HCT116 (cell line): Measurements from ENCODE around the gene THAP10. TPM values are rescaled to one million over a fixed set of nuclear protein-coding genes. Genes with fewer than 3 reads are reported as not detected.
A peak's percentile ranks its signal among the peaks of the same experiment; 100 is the strongest.

Experiments used
- ATAC-seq: fragments of 200-7000 bp; cut with Tn5 transposase; 2 replicates; pipeline ENCODE4 v1.9.1; 2020; ENCODE audit warnings: mild to moderate bottlenecking, moderate library complexity
- BruUV-seq: library from RNA; stranded (reverse); fragments of 400-500 nt; replicated peaks from 2 replicates; lab custom pipeline; 2021; lab: Mats Ljungman, UMichigan
- CTCF ChIA-PET: fragments of 300-600 bp; sonication (Branson Sonifier 250); formaldehyde crosslinking; loops from one replicate; lab custom pipeline; 2021; ENCODE audit warnings: antibody characterized with exemption; lab: Charles Lee
- POLR2A ChIA-PET: fragments of 300-600, 350-600 bp; sonication (Branson Sonifier 250); formaldehyde crosslinking; loops from one replicate; lab custom pipeline; 2021; ENCODE audit warnings: antibody characterized with exemption; lab: Charles Lee
- RAD21 ChIA-PET, 2 experiments: fragments of 300-600 bp; sonication (Branson Sonifier 250); formaldehyde crosslinking; loops; one replicate each; lab custom pipeline; 2023; ENCODE audit warnings: low total read pairs in 2 of 2; ENCODE audit not compliant: uncharacterized antibody in 2 of 2, unreplicated experiment in 2 of 2, low non-redundant PET in 1 of 2; lab: Charles Lee
- DNase-seq: peaks from one replicate; pipeline ENCODE4 v3.0.0-alpha.2; 2010; ENCODE audit warnings: low read depth, low spot score
- H2AFZ ChIP-seq: fragments of 200-600 bp; shearing (Covaris generic), sonication (generic); 2 replicates; pipeline ENCODE4 v1.6.1; 2017; ENCODE audit warnings: low read depth, mixed run types, mixed read lengths, antibody characterized with exemption, low read length; ENCODE audit not compliant: poor library complexity, severe bottlenecking
- H3K27ac ChIP-seq: 2 replicates; pipeline ENCODE4 v1.5.1; 2012; ENCODE audit warnings: low read depth, low read length
- H3K27me3 ChIP-seq: fragments of 200-600 bp; sonication (generic); 2 replicates; pipeline ENCODE4 v1.6.1; 2016; ENCODE audit warnings: mixed run types, low read length, mixed read lengths; ENCODE audit not compliant: insufficient read depth
- H3K36me3 ChIP-seq, 2 experiments: fragments of 200-500 bp in 1 of 2; fragments of 200-600 bp in 1 of 2; sonication (Bioruptor generic) in 1 of 2; sonication (generic) in 1 of 2; 2 replicates each; pipeline versions ENCODE4 v1.5.1 to v1.6.1; 2014 to 2016; ENCODE audit warnings: low read length in 2 of 2, inconsistent platforms in 1 of 2, mixed read lengths in 1 of 2, mixed run types in 1 of 2; ENCODE audit not compliant: insufficient read depth in 2 of 2, control insufficient read depth in 1 of 2
- H3K4me1 ChIP-seq, 2 experiments: fragments of 200-600 bp in 1 of 2; sonication (generic) in 1 of 2; 2 replicates each; pipeline versions ENCODE4 v1.5.1 to v1.6.1; 2012 to 2017; ENCODE audit warnings: low read length in 2 of 2, inconsistent platforms in 1 of 2, mild to moderate bottlenecking in 1 of 2, mixed read lengths in 1 of 2, mixed run types in 1 of 2, moderate library complexity in 1 of 2; ENCODE audit not compliant: insufficient read depth in 2 of 2, control insufficient read depth in 1 of 2
- H3K4me2 ChIP-seq: fragments of 200-600 bp; sonication (generic); 2 replicates; pipeline ENCODE4 v1.6.1; 2017; ENCODE audit warnings: mixed run types, low read length, mixed read lengths
- H3K4me3 ChIP-seq, 2 experiments: fragments of 200-600 bp in 1 of 2; sonication (generic) in 1 of 2; replicated peaks in 1 of 2; 2 replicates each; pipeline ENCODE4 v1.5.1; 2011 to 2016; ENCODE audit warnings: low read length in 2 of 2, control low read depth in 1 of 2, low read depth in 1 of 2, mild to moderate bottlenecking in 1 of 2, mixed read lengths in 1 of 2, mixed run types in 1 of 2
- H3K79me2 ChIP-seq: fragments of 200-600 bp; sonication (generic); 2 replicates; pipeline ENCODE4 v1.6.1; 2017; ENCODE audit warnings: mild to moderate bottlenecking, mixed run types, low read length, moderate library complexity, mixed read lengths; ENCODE audit not compliant: insufficient read depth
- H3K9ac ChIP-seq: fragments of 200-600 bp; sonication (generic); 2 replicates; pipeline ENCODE4 v1.6.1; 2016; ENCODE audit warnings: low read length, mixed read lengths
- H3K9me2 ChIP-seq: fragments of 200-600 bp; sonication (generic), shearing (Covaris generic); 2 replicates; pipeline ENCODE4 v1.6.1; 2017; ENCODE audit warnings: mixed run types, mild to moderate bottlenecking, moderate library complexity; ENCODE audit not compliant: insufficient read depth
- H3K9me3 ChIP-seq, 2 experiments: fragments of 200-500 bp in 1 of 2; fragments of 200-600 bp in 1 of 2; sonication (Bioruptor generic) in 1 of 2; sonication (generic) in 1 of 2; 2 replicates each; pipeline ENCODE4 v1.6.1; 2014 to 2017; ENCODE audit warnings: low read length in 2 of 2, mixed read lengths in 2 of 2, inconsistent platforms in 1 of 2, low read depth in 1 of 2, mild to moderate bottlenecking in 1 of 2, mixed run types in 1 of 2, moderate library complexity in 1 of 2; ENCODE audit not compliant: control insufficient read depth in 1 of 2, insufficient read depth in 1 of 2
- H4K20me1 ChIP-seq: fragments of 200-600 bp; sonication (generic), shearing (Covaris generic); 2 replicates; pipeline ENCODE4 v1.6.1; 2017; ENCODE audit warnings: mixed run types, mild to moderate bottlenecking, moderate library complexity; ENCODE audit not compliant: insufficient read depth
- CBX3 ChIP-seq: IDR thresholded peaks from 2 replicates; pipeline ENCODE4 v1.6.1; 2012; ENCODE audit warnings: low read depth
- EGR1 ChIP-seq: IDR thresholded peaks from 2 replicates; pipeline ENCODE4 v1.6.1; 2012; ENCODE audit warnings: low read depth
- EZH2phosphoT487 ChIP-seq: fragments of 200-600 bp; IDR thresholded peaks from 2 replicates; pipeline ENCODE4 v1.6.1; 2018; ENCODE audit warnings: antibody characterized with exemption, borderline replicate concordance
- JUND ChIP-seq: IDR thresholded peaks from 2 replicates; pipeline ENCODE4 v1.6.1; 2012
- POLR2A ChIP-seq: IDR thresholded peaks from 2 replicates; pipeline ENCODE4 v1.7.0; 2011; ENCODE audit warnings: borderline replicate concordance; ENCODE audit not compliant: insufficient read depth, insufficient read length; ENCODE audit errors: extremely low read depth
- POLR2AphosphoS5 ChIP-seq: IDR thresholded peaks from 2 replicates; pipeline ENCODE4 v1.6.1; 2011; ENCODE audit warnings: mild to moderate bottlenecking, low read depth, low read length, moderate library complexity
- RAD21 ChIP-seq: IDR thresholded peaks from 2 replicates; pipeline ENCODE4 v1.6.1; 2012; ENCODE audit warnings: low read depth, mild to moderate bottlenecking
- SIN3A ChIP-seq: IDR thresholded peaks from 2 replicates; pipeline ENCODE4 v1.6.1; 2012; ENCODE audit warnings: low read depth
- SP1 ChIP-seq: IDR thresholded peaks from 2 replicates; pipeline ENCODE4 v1.6.1; 2012; ENCODE audit warnings: low read depth
- SRF ChIP-seq: IDR thresholded peaks from 2 replicates; pipeline ENCODE4 v1.6.1; 2012; ENCODE audit warnings: low read depth
- TCF7L2 ChIP-seq: IDR thresholded peaks from 2 replicates; pipeline ENCODE4 v1.7.0; 2011; ENCODE audit warnings: borderline replicate concordance, inconsistent platforms; ENCODE audit not compliant: insufficient read depth, insufficient read length; ENCODE audit errors: extremely low read depth
- YY1 ChIP-seq: IDR thresholded peaks from 2 replicates; pipeline ENCODE4 v1.6.1; 2011; ENCODE audit warnings: low read length, low read depth, moderate library complexity, mild to moderate bottlenecking; ENCODE audit not compliant: insufficient replicate concordance; ENCODE audit errors: extremely low read depth
- ZFX ChIP-seq: fragments of 450-650 bp; IDR thresholded peaks from 2 replicates; pipeline ENCODE4 v1.6.1; 2017
- ZNF274 ChIP-seq: fragments of 200-500 bp; sonication (Bioruptor generic); IDR thresholded peaks from 2 replicates; pipeline ENCODE4 v1.6.1; 2014; ENCODE audit warnings: mild to moderate bottlenecking, low read depth, low read length, inconsistent platforms
- intact Hi-C: fragments of 100-400 bp; cut with micrococcal nuclease; formaldehyde crosslinking; loops from 2 replicates; pipeline ENCODE4 v1.10.0; 2022
- total RNA-seq: library from RNA; stranded (reverse); gene quantifications from one replicate; pipeline ENCODE4 v1.2.1, GENCODE V29; 2021; ENCODE audit not compliant: unreplicated experiment
- TF ChIP-seq, protein P1 (sequence below): IDR thresholded peaks from 2 replicates; pipeline ENCODE4 v1.6.1; 2011; ENCODE audit warnings: mild to moderate bottlenecking, low read length, moderate library complexity; ENCODE audit not compliant: insufficient replicate concordance; ENCODE audit errors: extremely low read depth
- TF ChIP-seq, protein P2 (sequence below): IDR thresholded peaks from 2 replicates; pipeline ENCODE4 v1.6.1; 2012
- TF ChIP-seq, protein P3 (sequence below), 3 experiments: fragments of 200-600 bp in 1 of 3; sonication (generic) in 1 of 3; IDR thresholded peaks in 2 of 3; conservative IDR thresholded peaks in 1 of 3; 2 replicates each; pipeline ENCODE4 v1.5.1; 2012 to 2017; ENCODE audit warnings: low read depth in 2 of 3, low read length in 2 of 3, antibody characterized with exemption in 1 of 3, borderline replicate concordance in 1 of 3, control low read depth in 1 of 3, mild to moderate bottlenecking in 1 of 3, mixed read lengths in 1 of 3, mixed run types in 1 of 3, moderate library complexity in 1 of 3; ENCODE audit not compliant: insufficient read depth in 1 of 3
- TF ChIP-seq, protein P4 (sequence below): IDR thresholded peaks from 2 replicates; pipeline ENCODE4 v1.6.1; 2012

The THAP10 gene
- total RNA-seq, 1 experiment from 2014 or later, result 2.8 TPM

DNA sequence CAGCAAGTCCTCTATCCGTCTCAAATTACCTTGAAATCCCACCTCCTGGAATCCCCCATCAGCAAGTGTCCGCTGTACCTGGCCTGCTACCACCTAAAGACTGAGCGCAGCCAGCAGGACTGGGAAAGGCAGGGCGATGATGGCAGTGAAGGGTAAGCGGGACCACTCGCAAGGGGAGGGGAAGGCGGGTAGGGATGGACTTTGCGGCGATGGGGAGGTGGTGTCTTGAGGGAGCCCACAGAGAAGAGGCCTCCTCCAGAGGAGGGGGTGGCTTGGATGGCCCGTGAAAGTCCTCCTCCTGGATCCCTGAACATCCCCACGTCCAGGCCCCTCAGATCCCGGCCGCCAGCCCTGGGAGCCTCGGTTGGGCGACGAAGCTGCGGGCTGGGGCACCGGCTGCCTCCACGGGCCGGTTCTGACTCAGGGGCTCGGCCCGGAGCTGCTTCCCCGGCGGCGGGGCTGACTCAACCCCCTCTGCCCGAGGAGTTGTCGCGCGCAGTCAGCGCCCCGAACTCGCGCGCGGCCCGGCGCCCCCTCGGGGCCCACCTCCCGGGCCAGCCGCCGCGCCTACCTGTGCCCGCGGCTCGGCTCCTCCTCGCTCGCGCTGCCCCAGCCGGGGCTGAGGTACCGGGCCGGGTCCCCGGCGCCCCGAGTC, 38.8 kb downstream of the THAP10 start:
- H3K4me2 ChIP-seq, result peak overlapping the region; percentile 95
- ATAC-seq (peak; percentile 68), DNase-seq (no peak)
- no peaks in the 10 kb centered on the region for H3K27me3 ChIP-seq
- POLR2A ChIA-PET, result interaction anchor here (1.0 to 2.7 kb wide), 3 partner anchors 11 to 22 kb away, joined by 3 to 8 read pairs (median 7); no protein-coding TSS in a partner anchor
- H3K79me2 ChIP-seq, result no peaks in the 10 kb centered on the region
- CTCF ChIA-PET, result interaction anchor here (2.1 kb wide), 1 partner anchor 29 kb away, joined by 5 read pairs; no protein-coding TSS in a partner anchor
- intact Hi-C loops, result no loop called here
- peaks cover 4 to 22% of the 10 kb centered on the region in 2 experiments; a peak in 2 of 4 replicates for H3K4me1 ChIP-seq
- H3K9me2 ChIP-seq, result no peaks in the 10 kb centered on the region
- no peak overlapping the region for H2AFZ ChIP-seq
- TF ChIP-seq CBX3, result no peak
- no peak for TF ChIP-seq ZFX
- TF ChIP-seq SRF, result no peak
- TF ChIP-seq EGR1, result no peak
- TF ChIP-seq POLR2A, result no peak
- TF ChIP-seq RAD21, result no peak
- TF ChIP-seq, protein P1, sequence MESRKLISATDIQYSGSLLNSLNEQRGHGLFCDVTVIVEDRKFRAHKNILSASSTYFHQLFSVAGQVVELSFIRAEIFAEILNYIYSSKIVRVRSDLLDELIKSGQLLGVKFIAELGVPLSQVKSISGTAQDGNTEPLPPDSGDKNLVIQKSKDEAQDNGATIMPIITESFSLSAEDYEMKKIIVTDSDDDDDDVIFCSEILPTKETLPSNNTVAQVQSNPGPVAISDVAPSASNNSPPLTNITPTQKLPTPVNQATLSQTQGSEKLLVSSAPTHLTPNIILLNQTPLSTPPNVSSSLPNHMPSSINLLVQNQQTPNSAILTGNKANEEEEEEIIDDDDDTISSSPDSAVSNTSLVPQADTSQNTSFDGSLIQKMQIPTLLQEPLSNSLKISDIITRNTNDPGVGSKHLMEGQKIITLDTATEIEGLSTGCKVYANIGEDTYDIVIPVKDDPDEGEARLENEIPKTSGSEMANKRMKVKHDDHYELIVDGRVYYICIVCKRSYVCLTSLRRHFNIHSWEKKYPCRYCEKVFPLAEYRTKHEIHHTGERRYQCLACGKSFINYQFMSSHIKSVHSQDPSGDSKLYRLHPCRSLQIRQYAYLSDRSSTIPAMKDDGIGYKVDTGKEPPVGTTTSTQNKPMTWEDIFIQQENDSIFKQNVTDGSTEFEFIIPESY, result no peak
- TF ChIP-seq TCF7L2, result no peak
- no peak for TF ChIP-seq EZH2phosphoT487
- TF ChIP-seq POLR2AphosphoS5, result no peak
- no peak for TF ChIP-seq YY1
- TF ChIP-seq, protein P2, sequence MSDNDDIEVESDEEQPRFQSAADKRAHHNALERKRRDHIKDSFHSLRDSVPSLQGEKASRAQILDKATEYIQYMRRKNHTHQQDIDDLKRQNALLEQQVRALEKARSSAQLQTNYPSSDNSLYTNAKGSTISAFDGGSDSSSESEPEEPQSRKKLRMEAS, result no peak
- TF ChIP-seq SIN3A, result no peak
- TF ChIP-seq, protein P3, sequence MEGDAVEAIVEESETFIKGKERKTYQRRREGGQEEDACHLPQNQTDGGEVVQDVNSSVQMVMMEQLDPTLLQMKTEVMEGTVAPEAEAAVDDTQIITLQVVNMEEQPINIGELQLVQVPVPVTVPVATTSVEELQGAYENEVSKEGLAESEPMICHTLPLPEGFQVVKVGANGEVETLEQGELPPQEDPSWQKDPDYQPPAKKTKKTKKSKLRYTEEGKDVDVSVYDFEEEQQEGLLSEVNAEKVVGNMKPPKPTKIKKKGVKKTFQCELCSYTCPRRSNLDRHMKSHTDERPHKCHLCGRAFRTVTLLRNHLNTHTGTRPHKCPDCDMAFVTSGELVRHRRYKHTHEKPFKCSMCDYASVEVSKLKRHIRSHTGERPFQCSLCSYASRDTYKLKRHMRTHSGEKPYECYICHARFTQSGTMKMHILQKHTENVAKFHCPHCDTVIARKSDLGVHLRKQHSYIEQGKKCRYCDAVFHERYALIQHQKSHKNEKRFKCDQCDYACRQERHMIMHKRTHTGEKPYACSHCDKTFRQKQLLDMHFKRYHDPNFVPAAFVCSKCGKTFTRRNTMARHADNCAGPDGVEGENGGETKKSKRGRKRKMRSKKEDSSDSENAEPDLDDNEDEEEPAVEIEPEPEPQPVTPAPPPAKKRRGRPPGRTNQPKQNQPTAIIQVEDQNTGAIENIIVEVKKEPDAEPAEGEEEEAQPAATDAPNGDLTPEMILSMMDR (IDR thresholded peaks at IDR 0.05 in 2 of 3, conservative IDR thresholded peaks at IDR 0.05 in 1 of 3; ENCODE audit: borderline replicate concordance in 1 of 3, insufficient read depth in 1 of 3, low read depth in 2 of 3, low read length in 2 of 3), result no peak
- TF ChIP-seq ZNF274, result no peak
- TF ChIP-seq JUND, result no peak
- TF ChIP-seq, protein P4, sequence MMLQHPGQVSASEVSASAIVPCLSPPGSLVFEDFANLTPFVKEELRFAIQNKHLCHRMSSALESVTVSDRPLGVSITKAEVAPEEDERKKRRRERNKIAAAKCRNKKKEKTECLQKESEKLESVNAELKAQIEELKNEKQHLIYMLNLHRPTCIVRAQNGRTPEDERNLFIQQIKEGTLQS, result no peak
- no peak for TF ChIP-seq SP1
- peak overlapping the region; percentile 55; the same call in 1 of the 2 replicates for H3K27ac ChIP-seq
- no peaks in the 10 kb centered on the region for H4K20me1 ChIP-seq
- RAD21 ChIA-PET, result no interaction called here
- BruUV-seq, result no TSS peak
- H3K36me3 ChIP-seq, result 0 out of 4 replicates have a peak, but pooled peaks cover 0 to 2% of the 10 kb centered on the region in 2 experiments
- H3K9me3 ChIP-seq, result no peaks in the 10 kb centered on the region
- peak overlapping the region; percentile 62 to 69 for H3K4me3 ChIP-seq
- peak overlapping the region; percentile 70 for H3K9ac ChIP-seq
